T1000 (cell line): ENCODE data around the gene ZP1.
A peak's percentile ranks its signal among the peaks of the same experiment; 100 is the strongest.
"Not testable (repeated sequence)": the region's sequence is repeated elsewhere in the genome, so short reads cannot be mapped to it uniquely, and the experiment has no call there.

Experiments
- DNase-seq: peaks from one replicate; lab custom pipeline; 2025; ENCODE audit warnings: mixed read lengths; lab: John Stamatoyannopoulos, UW

Gene ZP1

GRCh38 chr11:60878245-60879101 is 11.1 kb downstream of the ZP1 start:
- no peak for DNase-seq

- DNase-seq, result no peak
Measured at GRCh38 chr11:60879104-60879503, 11.8 kb downstream of the ZP1 start.

- no peak for DNase-seq
Measured at GRCh38 chr11:60879971-60880588, 12.7 kb downstream of the ZP1 start.

- no peak for DNase-seq
Measured at GRCh38 chr11:60880643-60881282, 13.4 kb downstream of the ZP1 start.

GRCh38 chr11:60887556-60887955 is 20.2 kb downstream of the ZP1 start:
- no peak for DNase-seq

GRCh38 chr11:60889869-60890311 is 22.5 kb downstream of the ZP1 start:
- no peak for DNase-seq

- DNase-seq, result no peak
Measured at GRCh38 chr11:60890696-60891095, 23.4 kb downstream of the ZP1 start.

- no peak for DNase-seq
Measured at GRCh38 chr11:60891103-60891741, 23.9 kb downstream of the ZP1 start.

- no peak for DNase-seq
Measured at GRCh38 chr11:60895687-60896086, 28.3 kb downstream of the ZP1 start.

- no peak for DNase-seq
Measured at GRCh38 chr11:60897496-60897895, 30.2 kb downstream of the ZP1 start.

GRCh38 chr11:60899046-60899936 is 31.9 kb downstream of the ZP1 start:
- DNase-seq, result peak; percentile 45

- DNase-seq, result no peak
Measured at GRCh38 chr11:60899977-60900376, 32.6 kb downstream of the ZP1 start.

- no peak for DNase-seq
Measured at GRCh38 chr11:60900673-60901404, 33.5 kb downstream of the ZP1 start.

GRCh38 chr11:60902625-60903024 is 35.3 kb downstream of the ZP1 start:
- DNase-seq, result no peak

- DNase-seq, result no peak
Measured at GRCh38 chr11:60905047-60905446, 37.7 kb downstream of the ZP1 start.

GRCh38 chr11:60905551-60906113 is 38.3 kb downstream of the ZP1 start:
- peak; percentile 47 for DNase-seq

GRCh38 chr11:60906132-60906972 is 39.0 kb downstream of the ZP1 start, which contains the start of gene PRPF19:
Gene PRPF19, minus strand, starts transcription at chr11:60906585. Its CDS starts 203 bp downstream, at chr11:60906382.
- peak; percentile 95 for DNase-seq

GRCh38 chr11:60908803-60909202 is 41.5 kb downstream of the ZP1 start:
- no peak for DNase-seq

- not testable (repeated sequence) for DNase-seq
Measured at GRCh38 chr11:60909680-60910280, 42.4 kb downstream of the ZP1 start.
